Left lobe of liver (tissue), 2 donors: ENCODE results near the gene CERK. TPM values are rescaled to one million over a fixed set of nuclear protein-coding genes. Genes with fewer than 3 reads are reported as not detected.
"Not testable (repeated sequence)": the region's sequence is repeated elsewhere in the genome, so short reads cannot be mapped to it uniquely, and the experiment has no call there.

ENCODE experiments used
- ATAC-seq: fragments of 200-7000 bp; cut with Tn5 transposase; one replicate; pipeline ENCODE4 v1.9.1; 2020; ENCODE audit warnings: mild to moderate bottlenecking, moderate library complexity
- DNase-seq: peaks from one replicate; pipeline ENCODE4 v3.0.0-alpha.2; 2020; ENCODE audit warnings: low spot score
- total RNA-seq: library from RNA; stranded (reverse); gene quantifications from one replicate; pipeline ENCODE4 v1.2.1, GENCODE V29; 2021
- donor health status: DM: no; HTN: no; CAD: no; lungs with moderate emphysema.
- donor health status: DM: no; HTN: yes; CAD: no.

Gene CERK, protein sequence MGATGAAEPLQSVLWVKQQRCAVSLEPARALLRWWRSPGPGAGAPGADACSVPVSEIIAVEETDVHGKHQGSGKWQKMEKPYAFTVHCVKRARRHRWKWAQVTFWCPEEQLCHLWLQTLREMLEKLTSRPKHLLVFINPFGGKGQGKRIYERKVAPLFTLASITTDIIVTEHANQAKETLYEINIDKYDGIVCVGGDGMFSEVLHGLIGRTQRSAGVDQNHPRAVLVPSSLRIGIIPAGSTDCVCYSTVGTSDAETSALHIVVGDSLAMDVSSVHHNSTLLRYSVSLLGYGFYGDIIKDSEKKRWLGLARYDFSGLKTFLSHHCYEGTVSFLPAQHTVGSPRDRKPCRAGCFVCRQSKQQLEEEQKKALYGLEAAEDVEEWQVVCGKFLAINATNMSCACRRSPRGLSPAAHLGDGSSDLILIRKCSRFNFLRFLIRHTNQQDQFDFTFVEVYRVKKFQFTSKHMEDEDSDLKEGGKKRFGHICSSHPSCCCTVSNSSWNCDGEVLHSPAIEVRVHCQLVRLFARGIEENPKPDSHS
- total RNA-seq = 22.0 TPM

DNA sequence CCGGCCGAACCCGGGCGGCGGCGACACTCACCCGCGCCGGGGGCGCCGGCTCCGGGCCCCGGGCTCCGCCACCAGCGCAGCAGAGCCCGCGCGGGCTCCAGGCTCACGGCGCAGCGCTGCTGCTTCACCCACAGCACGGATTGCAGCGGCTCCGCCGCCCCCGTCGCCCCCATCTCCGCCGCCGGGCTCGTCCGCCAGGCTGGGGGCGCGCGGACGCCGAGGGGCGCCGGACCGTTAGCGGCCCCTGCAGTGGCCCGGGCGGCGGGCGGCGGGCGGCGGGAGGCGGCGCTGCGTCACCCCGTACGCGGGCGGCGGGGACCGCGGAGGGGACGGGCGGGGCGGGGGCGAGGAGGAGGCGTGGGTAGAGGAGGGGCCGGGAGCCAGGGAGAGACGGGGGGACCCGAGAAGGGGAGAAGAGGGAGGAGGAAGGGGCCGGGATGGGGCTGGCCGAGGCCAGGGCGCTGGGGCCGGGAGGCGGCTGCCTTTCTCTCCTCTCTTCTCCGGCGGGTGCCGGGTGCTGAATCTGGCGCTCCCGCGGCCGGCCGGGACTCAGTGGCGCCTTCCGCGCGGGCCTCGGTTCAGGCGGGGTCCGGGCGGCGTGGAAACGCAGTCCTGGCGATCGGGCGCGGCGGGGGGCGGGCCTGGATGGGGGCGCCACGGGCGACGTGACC lies at the start of gene CERK:
CERK (minus strand) TSS at position 277 of the 671 bp plus-strand sequence; CDS start at position 173, 104 bp downstream.
- peak; percentile 69 for DNase-seq
- ATAC-seq = peak; percentile 69

GRCh38 chr22:46783721-46784120 lies 45.7 kb upstream of the CERK start:
- no peak for DNase-seq
- ATAC-seq = no peak

- ATAC-seq = not testable (repeated sequence)
These were observed 44.1 kb upstream of the CERK start for GRCh38 chr22:46782200-46782599.

GRCh38 chr22:46781291-46781690 lies 43.2 kb upstream of the CERK start:
- ATAC-seq (no peak), DNase-seq (no peak)

More at GRCh38 chr22:46782200-46782599, 44.1 kb upstream of the CERK start:
- not testable (repeated sequence) for DNase-seq

DNA sequence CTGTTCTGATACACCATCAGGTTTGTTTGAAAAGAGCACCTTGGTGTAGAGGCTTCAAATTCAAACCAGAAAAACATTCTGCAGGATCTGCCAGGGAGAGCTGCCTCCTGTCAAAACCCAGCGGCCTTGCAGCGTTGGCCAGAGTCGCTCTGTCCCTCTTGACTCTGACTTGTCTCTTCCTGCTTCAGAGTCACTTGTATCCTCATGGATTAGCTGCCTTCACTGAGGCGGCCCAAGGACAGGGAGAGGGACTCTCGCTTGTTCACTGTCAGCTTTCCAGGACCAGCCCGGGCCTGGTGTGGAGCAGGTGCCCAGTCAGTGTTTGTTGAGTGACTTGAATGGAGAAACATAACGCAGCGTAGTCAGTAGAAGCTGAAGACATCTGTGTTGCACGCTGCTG lies 42.4 kb upstream of the CERK start:
- DNase-seq (no peak), ATAC-seq (no peak)

GRCh38 chr22:46779651-46780050 lies 41.6 kb upstream of the CERK start:
- no peak for ATAC-seq
- DNase-seq = no peak

GRCh38 chr22:46779023-46779422 lies 41.0 kb upstream of the CERK start:
- DNase-seq = no peak
- ATAC-seq = no peak

- DNase-seq (no peak), ATAC-seq (no peak)
These were observed 39.5 kb upstream of the CERK start for GRCh38 chr22:46777609-46777970.

DNA sequence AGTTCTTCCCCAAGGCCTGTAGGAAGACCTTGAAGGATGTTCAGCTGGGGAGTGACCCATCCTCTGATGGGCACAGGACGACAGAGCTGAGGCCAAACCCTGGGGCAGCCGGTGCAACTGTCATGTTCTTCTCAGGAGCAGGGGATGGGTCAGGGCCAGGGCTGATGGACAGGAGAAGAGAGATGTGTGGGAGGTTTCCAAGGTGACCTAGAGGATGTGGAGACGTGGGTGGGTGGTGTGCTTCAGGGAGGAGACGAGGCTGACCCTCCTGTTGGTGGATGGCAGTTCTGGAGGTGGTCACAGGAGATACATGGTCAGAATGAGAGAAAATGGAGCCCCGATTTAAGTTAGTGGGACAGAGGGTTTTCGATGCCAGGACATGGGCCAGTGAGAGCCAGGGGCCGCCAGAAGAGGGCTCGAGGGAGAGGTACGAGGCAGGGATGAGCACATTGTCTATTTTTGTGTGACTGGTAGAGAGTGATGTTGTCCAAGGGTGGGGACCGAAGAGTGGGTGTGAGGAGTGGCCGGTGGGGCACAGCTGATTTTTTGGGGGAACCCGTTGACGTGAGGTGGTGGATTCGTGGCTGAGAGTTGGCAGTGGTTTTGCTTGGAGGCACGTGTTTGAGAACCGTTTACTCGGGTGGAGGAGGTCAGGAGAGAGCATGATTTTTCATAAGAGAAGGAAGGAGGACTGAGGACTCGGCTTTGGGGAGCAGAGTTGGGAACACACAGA lies 39.0 kb upstream of the CERK start:
- no peak for ATAC-seq
- no peak for DNase-seq

DNA sequence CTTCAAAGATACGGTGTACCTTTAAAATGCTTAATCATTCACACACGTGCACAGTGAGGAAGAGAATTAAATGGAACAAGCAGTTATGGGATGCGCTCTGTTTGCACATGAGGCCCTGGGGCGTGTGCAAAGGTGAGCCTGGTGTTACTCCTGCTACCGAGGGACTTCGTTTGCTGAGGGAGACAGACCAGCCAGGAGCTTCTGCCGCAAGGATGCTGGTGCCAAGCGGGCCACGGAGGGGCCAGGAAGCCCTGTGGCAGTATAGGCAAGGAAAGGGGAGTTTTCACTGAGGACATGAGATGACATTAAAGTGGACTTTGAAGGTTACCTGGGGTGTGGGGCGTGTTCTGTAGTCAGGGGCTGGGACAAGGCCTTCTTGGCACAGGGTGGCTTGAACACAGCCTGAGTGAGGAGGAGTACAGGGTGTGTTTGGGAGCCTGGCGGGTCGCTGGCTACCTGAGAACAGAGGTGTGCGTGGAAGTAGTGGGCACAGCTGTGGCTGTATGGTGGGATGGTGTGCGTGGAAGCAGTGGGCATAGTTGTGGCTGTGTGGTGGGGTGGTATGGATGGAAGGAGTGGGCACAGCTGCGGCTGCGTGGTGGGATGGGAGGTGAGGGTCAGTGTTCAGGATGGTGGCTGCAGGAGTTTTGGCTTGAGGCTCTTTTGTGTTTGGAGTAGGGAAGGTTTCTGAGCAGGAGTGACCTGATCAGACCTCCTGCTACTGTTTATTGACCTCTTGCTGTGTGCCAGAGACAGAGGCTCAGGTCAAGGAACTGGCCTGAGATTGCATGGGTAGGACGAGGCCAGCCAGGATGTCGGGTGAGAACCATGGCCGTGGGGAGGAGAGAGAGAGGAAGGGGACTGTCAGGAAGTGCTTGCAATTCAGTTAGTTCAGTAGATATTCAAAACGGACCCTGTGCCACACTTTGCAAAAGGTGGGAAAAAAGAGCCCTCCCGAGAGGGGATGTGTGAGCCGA lies 38.1 kb upstream of the CERK start:
- ATAC-seq (peak; percentile 75), DNase-seq (no peak)

DNA sequence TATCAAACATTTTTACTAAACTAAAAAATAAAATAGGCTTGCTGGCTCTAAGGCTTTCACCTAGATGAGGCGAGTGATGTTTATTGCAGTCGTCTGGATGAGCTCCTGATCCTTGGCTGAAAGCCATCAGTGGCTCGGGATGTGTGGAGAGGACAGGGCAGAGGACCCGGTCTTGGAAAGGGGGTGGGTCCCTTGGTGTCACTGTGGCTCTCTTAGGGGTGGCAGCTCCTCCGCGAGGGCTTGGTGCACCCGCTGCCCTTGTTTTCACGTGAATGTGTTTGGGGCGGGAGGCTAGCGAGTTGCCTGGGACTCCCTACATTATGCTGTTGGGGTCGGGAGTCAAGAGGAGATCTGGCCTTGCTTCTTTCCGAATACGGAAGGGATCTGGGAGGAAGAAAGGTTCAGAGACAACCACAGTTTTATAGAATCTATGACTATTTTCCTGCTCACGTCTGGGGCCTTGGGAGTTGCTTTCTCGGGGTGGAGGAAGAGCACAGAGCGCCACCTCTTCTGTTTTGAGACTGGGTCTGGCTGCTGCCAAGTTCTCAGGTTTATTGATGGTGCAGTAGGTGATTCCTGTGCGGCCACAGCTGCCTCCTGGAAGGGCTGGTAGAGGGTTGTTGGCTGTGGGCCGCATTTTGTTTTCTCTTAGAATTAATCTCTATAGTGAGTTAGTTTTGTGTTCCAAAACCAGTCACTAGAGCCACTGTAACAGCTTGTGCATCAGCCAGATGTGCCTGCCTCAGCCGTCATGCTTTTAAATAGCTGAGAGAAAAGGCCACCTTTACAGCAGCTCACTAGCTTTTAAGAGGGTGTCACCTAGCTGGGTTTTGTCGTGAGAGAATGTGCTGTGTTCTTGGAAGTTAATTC lies 37.2 kb upstream of the CERK start:
- ATAC-seq = no peak
- no peak for DNase-seq

DNA sequence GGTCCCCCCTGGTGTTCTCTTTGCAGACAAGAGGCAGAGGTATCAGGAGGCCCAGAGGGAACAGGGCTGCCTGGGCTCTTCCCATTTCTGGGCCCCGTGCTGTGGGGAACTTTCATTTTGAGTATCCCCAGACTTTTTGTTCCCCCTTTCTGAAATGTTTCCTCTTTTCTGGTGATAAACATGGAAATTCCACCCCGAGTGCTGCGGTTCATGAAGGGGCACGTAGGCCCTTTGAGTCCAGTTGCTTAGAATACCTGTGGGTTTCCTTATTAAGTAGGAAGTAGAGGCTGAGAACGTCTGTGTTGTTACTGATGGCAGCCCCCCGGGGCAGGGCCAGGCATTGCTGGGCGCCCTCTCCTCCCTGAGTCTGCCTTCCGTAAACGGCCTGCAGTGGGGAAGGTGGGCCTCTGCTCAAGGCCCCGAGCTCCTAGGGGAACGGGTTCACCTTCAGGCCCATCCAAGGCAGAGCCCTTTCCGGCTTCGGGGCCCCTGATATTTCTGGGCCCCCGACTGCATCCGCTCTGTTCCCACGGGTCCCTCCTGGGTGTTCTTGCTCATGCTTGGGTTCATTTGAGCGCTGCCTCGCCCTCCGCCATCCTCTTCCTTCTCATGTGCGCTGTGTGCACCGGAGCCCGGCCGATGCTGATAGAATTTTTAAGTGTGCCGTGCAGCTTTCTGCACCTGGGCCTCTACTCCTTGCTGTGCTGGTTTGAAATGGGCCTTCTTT lies 36.4 kb upstream of the CERK start:
- DNase-seq = no peak
- no peak for ATAC-seq

GRCh38 chr22:46773076-46773475 lies 35.0 kb upstream of the CERK start:
- ATAC-seq = no peak
- no peak for DNase-seq

GRCh38 chr22:46770726-46771125 lies 32.7 kb upstream of the CERK start:
- DNase-seq = no peak
- peak; percentile 46 for ATAC-seq

- DNase-seq (no peak), ATAC-seq (no peak)
These were observed 32.1 kb upstream of the CERK start for GRCh38 chr22:46770151-46770641.

DNA sequence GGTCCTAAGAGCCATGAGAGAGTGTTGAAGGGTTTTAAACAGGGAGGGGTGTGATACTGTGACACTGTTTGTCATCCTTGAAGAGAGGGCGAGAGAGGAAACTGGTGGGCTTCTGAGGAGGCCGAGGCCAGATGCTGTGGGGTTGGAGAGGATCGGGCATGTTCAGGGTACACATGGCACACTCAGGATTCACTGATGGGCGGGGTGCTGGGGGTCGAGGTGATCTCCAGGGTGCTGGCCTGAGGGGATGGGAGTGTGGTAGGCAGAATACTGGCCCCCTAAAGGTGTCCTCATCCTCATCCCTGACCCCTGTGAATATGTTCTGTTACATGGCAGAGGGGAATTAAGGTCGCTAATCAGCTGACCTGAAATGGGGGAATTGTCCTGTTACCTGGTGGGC lies 31.7 kb upstream of the CERK start:
- ATAC-seq = no peak

DNA sequence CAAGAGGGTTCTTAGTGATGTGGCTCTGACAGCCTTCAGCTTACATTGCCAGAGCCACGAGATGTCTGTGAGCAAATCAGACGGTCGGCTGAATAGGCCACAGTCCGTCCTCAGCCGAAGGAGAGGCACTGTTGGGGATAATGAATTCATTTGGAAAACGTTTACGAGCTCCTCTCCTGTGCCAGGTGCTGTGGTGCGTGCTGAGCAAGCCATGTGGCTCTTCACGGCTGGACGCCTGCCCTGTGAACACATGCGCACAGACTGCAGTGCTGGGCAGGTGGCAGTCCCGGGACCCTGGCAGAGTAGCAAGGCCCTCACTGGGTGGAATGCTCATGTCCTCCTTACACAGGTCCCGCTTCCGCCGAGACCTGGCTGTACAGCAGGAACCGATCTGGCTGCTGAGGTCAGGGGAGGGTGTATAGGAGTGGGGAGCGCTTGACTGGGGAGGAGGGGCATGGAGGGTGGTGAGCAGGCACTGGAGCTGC lies 31.2 kb upstream of the CERK start:
- DNase-seq (no peak), ATAC-seq (no peak)

More for the DNA sequence above, 31.7 kb upstream of the CERK start:
- DNase-seq = no peak
